Endodermal cell (in vitro differentiated cells): ENCODE measurements around the gene OR1L6. TPM values are rescaled to one million over a fixed set of nuclear protein-coding genes. Genes with fewer than 3 reads are reported as not detected.

Source experiments
- DNase-seq: peaks from one replicate; pipeline ENCODE4 v3.0.0-alpha.2; 2017
- H3K27ac ChIP-seq: 2 replicates; pipeline ENCODE4 v1.5.1; 2013; ENCODE audit warnings: mild to moderate bottlenecking, low read depth, low read length, moderate library complexity
- H3K27me3 ChIP-seq: 2 replicates; pipeline ENCODE4 v1.6.1; 2013; ENCODE audit warnings: mild to moderate bottlenecking, low read length, moderate library complexity; ENCODE audit not compliant: insufficient read depth, control insufficient read depth, poor library complexity, severe bottlenecking
- H3K36me3 ChIP-seq: 2 replicates; pipeline ENCODE4 v1.7.0; 2013; ENCODE audit warnings: mild to moderate bottlenecking, low read length, moderate library complexity; ENCODE audit not compliant: control insufficient read depth, insufficient read depth
- H3K4me1 ChIP-seq: one replicate; pipeline ENCODE4 v1.7.0; 2013; ENCODE audit warnings: low read length; ENCODE audit not compliant: control insufficient read depth, insufficient read depth
- H3K4me3 ChIP-seq: 2 replicates; pipeline ENCODE4 v1.5.1; 2013; ENCODE audit warnings: mild to moderate bottlenecking, low read length, moderate library complexity
- H3K9ac ChIP-seq: 2 replicates; pipeline ENCODE4 v1.6.1; 2013; ENCODE audit warnings: mild to moderate bottlenecking, low read length, moderate library complexity; ENCODE audit not compliant: poor library complexity, severe bottlenecking; ENCODE audit errors: extremely low read depth
- H3K9me3 ChIP-seq: 2 replicates; pipeline ENCODE4 v1.6.1; 2013; ENCODE audit warnings: mild to moderate bottlenecking, low read length, moderate library complexity; ENCODE audit not compliant: control insufficient read depth
- H3K27ac Mint-ChIP-seq: 2 replicates; pipeline ENCODE4 v1.8.0; 2020; ENCODE audit warnings: mixed read lengths
- H3K27me3 Mint-ChIP-seq: 2 replicates; pipeline ENCODE4 v1.8.0; 2021; ENCODE audit warnings: mild to moderate bottlenecking, mixed read lengths; ENCODE audit not compliant: insufficient read depth
- H3K36me3 Mint-ChIP-seq: 2 replicates; pipeline ENCODE4 v1.8.0; 2020; ENCODE audit warnings: low read depth, mixed read lengths
- H3K4me1 Mint-ChIP-seq: 2 replicates; pipeline ENCODE4 v1.8.0; 2020; ENCODE audit warnings: mixed read lengths
- H3K4me3 Mint-ChIP-seq: 2 replicates; pipeline ENCODE4 v1.8.0; 2020; ENCODE audit warnings: mild to moderate bottlenecking, moderate library complexity, mixed read lengths
- H3K9me3 Mint-ChIP-seq: 2 replicates; pipeline ENCODE4 v1.8.0; 2020; ENCODE audit warnings: mild to moderate bottlenecking, mixed read lengths
- WGBS, 2 experiments: methylation state at CpG; one replicate each; pipeline versions ENCODE4 v1.1.5 to v1.1.7; 2013; ENCODE audit warnings: missing lambda C conversion rate in 2 of 2, mixed read lengths in 1 of 2; ENCODE audit not compliant: insufficient coverage in 1 of 2, insufficient read length in 1 of 2; 5-methylcytosine and 5-hydroxymethylcytosine counted together
- total RNA-seq, 2 donors: library from RNA; stranded (reverse); fragmentation: NEBNext Ultra II Directional in 1 of 2; extraction: Animal tissue kit (Norgen Biotek cat#: 25700) in 1 of 2; gene quantifications; 2 replicates in 1 of 2; 3 replicates in 1 of 2; pipeline ENCODE4 v1.2.1, GENCODE V29; 2021
- TF ChIP-seq, protein P1 (sequence below): fragments of 200-600 bp; sonication (generic); conservative IDR thresholded peaks from 2 replicates; pipeline ENCODE4 v1.5.0; 2021; ENCODE audit warnings: antibody characterized with exemption, mild to moderate bottlenecking

OR1L6 gene
- total RNA-seq, 2 donors from 2014 or later: not detected

DNA sequence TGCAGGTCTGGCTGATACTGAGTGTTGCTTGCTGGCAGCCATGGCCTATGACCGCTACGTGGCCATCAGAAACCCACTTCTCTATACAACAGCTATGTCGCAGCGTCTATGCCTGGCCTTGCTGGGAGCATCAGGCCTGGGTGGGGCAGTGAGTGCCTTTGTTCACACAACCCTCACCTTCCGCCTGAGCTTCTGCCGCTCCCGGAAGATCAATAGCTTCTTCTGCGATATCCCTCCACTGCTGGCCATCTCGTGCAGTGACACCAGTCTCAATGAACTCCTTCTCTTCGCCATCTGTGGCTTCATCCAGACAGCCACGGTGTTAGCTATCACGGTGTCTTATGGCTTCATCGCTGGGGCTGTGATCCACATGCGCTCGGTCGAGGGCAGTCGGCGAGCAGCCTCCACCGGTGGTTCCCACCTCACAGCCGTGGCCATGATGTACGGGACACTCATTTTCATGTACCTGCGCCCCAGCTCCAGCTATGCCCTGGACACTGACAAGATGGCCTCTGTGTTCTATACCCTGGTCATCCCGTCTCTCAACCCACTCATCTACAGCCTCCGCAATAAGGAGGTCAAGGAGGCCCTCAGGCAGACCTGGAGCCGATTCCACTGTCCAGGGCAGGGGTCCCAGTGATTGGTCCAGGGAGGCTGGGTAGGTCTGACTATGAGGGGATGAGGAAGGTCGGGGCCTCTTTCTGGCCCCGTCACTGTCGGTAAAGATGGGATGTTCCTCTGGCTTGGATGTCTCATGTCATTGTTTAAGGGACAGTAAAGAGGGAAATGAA is 47.3 kb downstream of the OR1L6 start:
- no peak for DNase-seq
- H3K36me3 Mint-ChIP-seq: no peaks in the 10 kb centered on the region
- no peak overlapping the region for H3K27ac Mint-ChIP-seq
- peaks cover 8% of the 10 kb centered on the region for H3K27me3 ChIP-seq
- no peak overlapping the region for H3K27ac ChIP-seq
- peaks cover 6% of the 10 kb centered on the region for H3K4me1 Mint-ChIP-seq
- TF ChIP-seq, protein P1, sequence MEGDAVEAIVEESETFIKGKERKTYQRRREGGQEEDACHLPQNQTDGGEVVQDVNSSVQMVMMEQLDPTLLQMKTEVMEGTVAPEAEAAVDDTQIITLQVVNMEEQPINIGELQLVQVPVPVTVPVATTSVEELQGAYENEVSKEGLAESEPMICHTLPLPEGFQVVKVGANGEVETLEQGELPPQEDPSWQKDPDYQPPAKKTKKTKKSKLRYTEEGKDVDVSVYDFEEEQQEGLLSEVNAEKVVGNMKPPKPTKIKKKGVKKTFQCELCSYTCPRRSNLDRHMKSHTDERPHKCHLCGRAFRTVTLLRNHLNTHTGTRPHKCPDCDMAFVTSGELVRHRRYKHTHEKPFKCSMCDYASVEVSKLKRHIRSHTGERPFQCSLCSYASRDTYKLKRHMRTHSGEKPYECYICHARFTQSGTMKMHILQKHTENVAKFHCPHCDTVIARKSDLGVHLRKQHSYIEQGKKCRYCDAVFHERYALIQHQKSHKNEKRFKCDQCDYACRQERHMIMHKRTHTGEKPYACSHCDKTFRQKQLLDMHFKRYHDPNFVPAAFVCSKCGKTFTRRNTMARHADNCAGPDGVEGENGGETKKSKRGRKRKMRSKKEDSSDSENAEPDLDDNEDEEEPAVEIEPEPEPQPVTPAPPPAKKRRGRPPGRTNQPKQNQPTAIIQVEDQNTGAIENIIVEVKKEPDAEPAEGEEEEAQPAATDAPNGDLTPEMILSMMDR: no peak
- peaks cover 8% of the 10 kb centered on the region for H3K9me3 Mint-ChIP-seq
- no peak overlapping the region for H3K4me3 Mint-ChIP-seq
- H3K36me3 ChIP-seq: no peaks in the 10 kb centered on the region
- 90 to 94% methylated on average over 20 to 28 of the region's 28 CpGs for WGBS, 2 experiments
- H3K9ac ChIP-seq: no peak overlapping the region
- H3K4me1 ChIP-seq: peaks cover 10% of the 10 kb centered on the region
- no peaks in the 10 kb centered on the region for H3K9me3 ChIP-seq
- H3K27me3 Mint-ChIP-seq: peaks cover 16% of the 10 kb centered on the region
- no peak overlapping the region for H3K4me3 ChIP-seq

- no peak overlapping the region for H3K9ac ChIP-seq
- no peak overlapping the region for H3K27ac Mint-ChIP-seq
- H3K4me3 ChIP-seq: no peak overlapping the region
- whole genome bisulfite sequencing, 2 experiments: 77 to 79% methylated on average over 2 to 3 of the region's 5 CpGs
- no peaks in the 10 kb centered on the region for H3K36me3 ChIP-seq
- no peaks in the 10 kb centered on the region for H3K9me3 ChIP-seq
- no peak for DNase-seq
- H3K27me3 ChIP-seq: no peaks in the 10 kb centered on the region
- peaks cover 17% of the 10 kb centered on the region for H3K9me3 Mint-ChIP-seq
- no peaks in the 10 kb centered on the region for H3K4me1 ChIP-seq
- H3K27ac ChIP-seq: no peak overlapping the region
- H3K27me3 Mint-ChIP-seq: peaks cover 14% of the 10 kb centered on the region
- no peak overlapping the region for H3K4me3 Mint-ChIP-seq
- no peaks in the 10 kb centered on the region for H3K4me1 Mint-ChIP-seq
- no peaks in the 10 kb centered on the region for H3K36me3 Mint-ChIP-seq
- TF ChIP-seq, protein P1: no peak
These were observed 50.0 kb downstream of the OR1L6 start for GRCh38 chr9:122791872-122792669.

GRCh38 chr9:122797316-122798063 is 55.4 kb downstream of the OR1L6 start:
- H3K27ac ChIP-seq: no peak overlapping the region
- 79 to 94% methylated on average over 2 to 6 of the region's 6 CpGs for WGBS, 2 experiments
- no peaks in the 10 kb centered on the region for H3K27me3 ChIP-seq
- H3K27me3 Mint-ChIP-seq: peaks cover 5% of the 10 kb centered on the region
- H3K4me3 ChIP-seq: no peak overlapping the region
- H3K4me1 Mint-ChIP-seq: no peaks in the 10 kb centered on the region
- TF ChIP-seq, protein P1: no peak
- no peaks in the 10 kb centered on the region for H3K4me1 ChIP-seq
- DNase-seq: no peak
- no peak overlapping the region for H3K27ac Mint-ChIP-seq
- H3K36me3 ChIP-seq: no peaks in the 10 kb centered on the region
- no peak overlapping the region for H3K4me3 Mint-ChIP-seq
- peaks cover 15% of the 10 kb centered on the region for H3K9me3 Mint-ChIP-seq
- no peak overlapping the region for H3K9ac ChIP-seq
- H3K9me3 ChIP-seq: no peaks in the 10 kb centered on the region
- no peaks in the 10 kb centered on the region for H3K36me3 Mint-ChIP-seq
